GM11168 (cell line): ENCODE data around the gene ASCL3.
"Not testable (repeated sequence)": the region's sequence is repeated elsewhere in the genome, so short reads cannot be mapped to it uniquely, and the experiment has no call there.

ENCODE experiments used
- in situ Hi-C: fragments of 300-500 bp; cut with MboI; formaldehyde crosslinking; loops from one replicate; pipeline ENCODE4 v1.12.0; 2022; ENCODE audit warnings: low sequenced_read_pairs; ENCODE audit not compliant: unreplicated experiment

ASCL3 gene

DNA sequence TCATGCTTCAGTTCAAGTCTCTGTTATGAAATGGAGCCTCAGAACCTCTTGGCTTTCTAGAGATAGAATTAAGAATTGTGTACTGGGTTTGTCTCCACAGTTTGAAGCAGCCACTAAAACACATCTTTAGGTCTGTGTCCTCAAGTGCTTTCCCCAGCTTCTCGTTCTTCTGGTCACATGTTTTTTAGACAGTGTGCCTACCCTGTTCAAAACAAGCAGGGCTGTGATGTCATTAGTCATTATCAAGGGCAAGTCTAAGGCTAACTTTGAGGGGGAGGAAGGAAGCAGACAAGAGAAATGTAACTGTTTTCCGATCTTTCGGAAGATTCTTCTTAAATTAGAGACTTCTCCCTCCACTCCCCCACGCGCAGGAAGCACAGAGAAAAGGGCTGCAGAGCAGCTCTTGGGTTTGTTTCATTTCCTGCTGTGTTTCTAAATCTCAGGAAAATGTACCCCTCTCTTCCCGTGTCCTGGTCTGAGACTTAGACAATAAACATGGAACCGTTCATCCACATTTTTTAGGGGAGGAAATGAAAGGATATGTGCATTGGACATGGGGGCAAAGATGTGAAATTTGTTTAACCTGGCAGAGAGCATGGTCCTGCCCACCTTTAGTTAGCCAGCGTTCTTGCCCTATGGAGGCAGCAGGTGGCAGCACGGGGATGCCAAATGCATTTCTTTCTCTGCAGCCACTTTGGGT lies 28.7 kb downstream of the ASCL3 start:
- in situ Hi-C loops, result no loop called here

DNA sequence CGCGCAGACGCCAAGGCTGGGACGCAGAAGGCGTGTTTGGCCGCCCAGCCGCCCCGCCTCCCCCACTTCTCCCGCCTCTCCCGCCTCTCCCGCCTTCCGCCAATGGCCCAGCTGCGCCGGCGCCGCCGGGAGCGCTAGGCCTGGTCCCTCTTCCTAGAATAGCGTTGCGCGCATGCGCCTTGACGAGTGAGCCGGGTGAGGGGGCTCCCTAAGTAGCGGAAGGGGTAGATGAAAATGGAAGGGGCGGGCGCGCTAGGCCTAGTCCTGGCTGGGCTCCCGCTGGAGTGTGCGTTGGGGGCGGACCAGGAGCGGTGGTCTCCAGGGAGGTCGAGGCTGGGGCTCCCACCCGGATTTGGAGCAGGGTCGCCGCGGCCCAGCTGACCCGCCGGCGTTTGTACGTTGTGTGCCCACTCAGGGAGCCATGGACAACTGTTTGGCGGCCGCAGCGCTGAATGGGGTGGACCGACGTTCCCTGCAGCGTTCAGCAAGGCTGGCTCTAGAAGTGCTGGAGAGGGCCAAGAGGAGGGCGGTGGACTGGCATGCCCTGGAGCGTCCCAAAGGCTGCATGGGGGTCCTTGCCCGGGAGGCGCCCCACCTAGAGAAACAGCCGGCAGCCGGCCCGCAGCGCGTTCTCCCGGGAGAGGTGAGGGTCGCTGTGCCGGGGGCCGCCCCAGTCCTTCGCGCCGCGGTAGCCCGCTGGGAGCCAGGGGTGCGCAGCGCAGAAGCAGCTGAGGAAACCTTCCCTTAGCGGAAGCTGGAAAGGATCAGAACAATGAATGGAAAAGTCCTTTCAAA lies 31.6 kb downstream of the ASCL3 start, which contains the start of gene AKIP1:
AKIP1 (plus strand) TSS at position 161 of the 795 bp plus-strand sequence; CDS start at position 422, 261 bp downstream.
- in situ Hi-C loops, result no loop called here

DNA sequence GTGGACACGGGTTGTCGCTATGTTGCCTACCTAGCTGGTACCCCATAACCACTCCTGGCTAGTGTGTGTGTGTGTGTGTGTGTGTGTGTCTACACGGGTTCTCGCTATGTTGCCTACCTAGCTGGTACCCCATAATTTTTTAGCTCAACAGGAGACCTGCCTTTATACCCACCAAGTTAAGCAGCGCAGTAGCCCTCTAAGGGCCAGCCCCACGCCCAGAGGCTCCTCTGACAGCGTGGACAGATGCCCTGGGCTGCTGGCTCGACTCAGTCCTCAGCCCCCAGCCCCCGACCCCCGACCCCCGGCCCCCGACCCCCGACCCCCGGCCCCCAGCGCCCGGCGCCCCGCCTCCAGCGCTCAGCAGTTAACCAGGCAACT lies 32.2 kb downstream of the ASCL3 start:
- in situ Hi-C loops, result no loop called here

DNA sequence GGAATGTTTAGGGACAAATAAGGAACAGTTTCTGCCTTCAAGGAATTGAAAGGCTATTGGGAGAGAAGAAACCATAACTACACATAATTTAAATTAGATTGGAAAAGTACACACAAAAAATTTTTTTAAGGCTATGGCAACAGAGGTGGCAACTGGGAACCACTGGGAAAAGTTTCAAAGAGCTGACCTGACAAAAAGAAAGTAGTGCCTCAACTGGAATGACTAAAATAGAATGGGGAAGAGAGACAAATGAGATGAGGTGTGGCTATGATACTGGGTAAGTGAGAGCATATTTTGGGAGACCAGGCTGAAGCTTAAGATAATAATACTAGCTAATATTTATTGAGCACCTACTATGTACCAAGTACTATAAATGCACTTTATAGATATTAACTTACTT lies 34.7 kb downstream of the ASCL3 start:
- in situ Hi-C loops, result no loop called here

DNA sequence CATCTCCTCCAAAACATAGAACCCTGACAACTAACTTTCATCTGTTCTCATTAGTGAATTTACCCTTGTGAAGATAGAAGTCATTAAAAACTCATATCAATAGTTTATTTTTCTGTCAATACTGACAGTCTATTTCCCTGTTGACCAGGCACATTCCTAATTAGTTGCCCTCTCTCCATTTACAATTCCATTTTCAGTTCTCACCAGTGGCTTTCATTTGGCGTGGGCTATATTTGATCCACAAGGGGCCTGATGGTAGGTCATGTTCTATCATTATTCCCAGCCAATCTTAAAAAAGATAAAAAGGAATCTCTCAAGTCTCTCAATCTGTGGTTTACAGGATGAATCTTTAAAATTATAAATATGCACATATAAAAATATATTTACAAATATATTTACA lies 35.7 kb downstream of the ASCL3 start:
- in situ Hi-C loops, result no loop called here

DNA sequence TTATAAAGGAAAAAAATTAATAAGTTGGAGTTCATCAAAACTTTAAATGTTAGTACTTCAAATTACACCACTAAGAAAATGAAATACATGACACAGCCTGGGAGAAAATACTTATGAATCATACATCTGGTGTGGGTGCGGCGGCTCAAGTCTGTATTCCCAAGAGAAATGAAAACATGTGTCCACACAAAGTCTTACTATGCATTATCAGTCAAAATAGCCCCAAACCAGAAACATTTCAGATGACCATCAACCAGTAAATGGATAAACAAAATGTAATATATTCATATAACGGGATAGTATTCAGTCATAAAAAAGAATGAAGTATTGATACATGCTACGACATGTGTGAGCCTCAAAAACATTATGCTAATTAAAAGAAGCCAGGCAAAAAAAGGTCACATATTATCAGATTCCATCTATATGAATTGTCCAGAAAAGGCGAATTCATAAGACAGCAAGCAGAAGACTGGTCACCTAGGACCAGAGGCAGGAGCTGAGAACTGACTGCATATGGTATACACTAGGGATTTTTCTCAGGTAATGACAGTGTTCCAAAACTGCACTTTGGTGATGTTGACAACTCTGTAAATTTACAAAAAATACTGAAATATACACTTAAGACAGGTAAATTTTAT lies 37.2 kb downstream of the ASCL3 start:
- in situ Hi-C loops, result no loop called here

DNA sequence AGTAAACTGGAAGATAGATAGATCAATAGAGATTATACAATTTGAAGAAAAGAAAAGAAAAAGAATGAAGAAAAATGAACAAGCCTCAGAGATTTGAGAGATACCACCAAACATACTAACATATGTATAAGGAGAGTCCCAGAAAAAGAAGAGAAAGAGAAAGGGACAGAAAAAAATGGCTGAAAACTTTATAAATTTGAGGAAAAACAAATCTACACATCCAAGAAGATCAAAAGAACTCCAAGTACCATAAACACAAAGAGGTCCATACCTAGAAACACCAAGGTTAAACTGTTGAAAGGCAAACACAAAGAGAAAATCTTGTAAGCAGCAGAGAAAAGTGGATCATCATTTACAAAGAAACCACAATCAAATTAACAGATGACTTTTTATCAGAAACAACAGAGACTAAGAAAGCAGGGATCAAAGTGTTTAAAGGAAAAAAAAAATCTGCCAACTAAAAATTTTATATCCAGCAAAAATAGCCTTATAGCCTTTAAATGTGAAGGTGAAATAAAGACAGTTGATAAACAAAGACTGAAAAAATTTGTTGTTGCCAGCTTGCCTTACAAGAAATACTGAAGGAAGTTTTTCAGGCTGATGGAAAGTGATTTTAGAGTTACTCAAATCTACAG lies 43.6 kb downstream of the ASCL3 start:
- in situ Hi-C loops, result no loop called here

DNA sequence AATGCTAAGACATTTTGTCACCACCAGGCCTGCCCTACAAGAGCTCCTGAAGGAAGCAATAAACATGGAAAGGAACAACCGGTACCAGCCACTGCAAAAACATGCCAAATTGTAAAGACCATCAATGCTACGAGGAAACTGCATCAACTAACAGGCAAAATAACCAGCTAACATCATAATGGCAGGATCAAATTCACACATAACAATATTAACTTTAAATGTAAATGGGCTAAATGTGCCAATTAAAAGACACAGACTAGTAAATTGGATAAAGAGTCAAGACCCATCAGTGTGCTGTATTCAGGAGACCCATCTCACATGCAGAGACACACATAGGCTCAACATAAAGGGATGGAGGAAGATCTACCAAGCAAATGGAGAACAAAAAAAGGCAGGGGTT lies 51.6 kb downstream of the ASCL3 start:
- in situ Hi-C loops, result not testable (repeated sequence)
